Loucy (cell line): ENCODE measurements around the gene FRMD4A.

Experiments used
- H2AFZ ChIP-seq: fragments of 200-600 bp; sonication (generic); 2 replicates; pipeline ENCODE4 v1.6.0; 2016; ENCODE audit warnings: antibody characterized with exemption, mild to moderate bottlenecking, low read length, moderate library complexity
- H3F3A ChIP-seq: fragments of 200-600 bp; 2 replicates; pipeline ENCODE4 v1.6.0; 2016; ENCODE audit warnings: antibody characterized with exemption, low read depth, mild to moderate bottlenecking
- H3K27me3 ChIP-seq: fragments of 200-600 bp; sonication (generic); 2 replicates; pipeline ENCODE4 v1.6.1; 2014; ENCODE audit warnings: low read length, mild to moderate bottlenecking; ENCODE audit not compliant: insufficient read depth, poor library complexity, severe bottlenecking
- H3K36me3 ChIP-seq: fragments of 200-600 bp; sonication (generic); 2 replicates; pipeline ENCODE4 v1.6.1; 2016; ENCODE audit warnings: low read length; ENCODE audit not compliant: insufficient read depth
- H3K4me1 ChIP-seq: fragments of 200-600 bp; sonication (generic); 2 replicates; pipeline ENCODE4 v1.5.1; 2014; ENCODE audit warnings: low read length, mild to moderate bottlenecking; ENCODE audit not compliant: insufficient read depth, poor library complexity, severe bottlenecking
- H3K4me2 ChIP-seq: fragments of 200-600 bp; sonication (generic); 2 replicates; pipeline ENCODE4 v1.6.0; 2014; ENCODE audit warnings: antibody characterized with exemption, low read length, low read depth, mild to moderate bottlenecking; ENCODE audit not compliant: poor library complexity, severe bottlenecking
- H3K4me3 ChIP-seq: fragments of 200-600 bp; sonication (generic); 2 replicates; pipeline ENCODE4 v1.5.1; 2014; ENCODE audit warnings: low read length, mild to moderate bottlenecking, mixed read lengths; ENCODE audit not compliant: poor library complexity, severe bottlenecking
- H3K79me2 ChIP-seq: fragments of 200-600 bp; sonication (generic); 2 replicates; pipeline ENCODE4 v1.6.1; 2014; ENCODE audit warnings: low read length; ENCODE audit not compliant: insufficient read depth
- H3K9ac ChIP-seq: fragments of 200-600 bp; sonication (generic); 2 replicates; pipeline ENCODE4 v1.6.0; 2014; ENCODE audit warnings: mild to moderate bottlenecking, low read depth, low read length, moderate library complexity; ENCODE audit not compliant: poor library complexity, severe bottlenecking
- H3K9me2 ChIP-seq: fragments of 200-600 bp; sonication (generic); replicated peaks from 2 replicates; pipeline ENCODE4 v1.6.1; 2016; ENCODE audit warnings: low read depth, low read length, mixed read lengths
- H3K9me3 ChIP-seq: fragments of 200-600 bp; sonication (generic); 2 replicates; pipeline ENCODE4 v1.6.1; 2014; ENCODE audit warnings: mild to moderate bottlenecking, antibody characterized with exemption, low read length, low read depth; ENCODE audit not compliant: insufficient read depth
- H4K20me1 ChIP-seq: fragments of 200-600 bp; sonication (generic); 2 replicates; pipeline ENCODE4 v1.6.0; 2014; ENCODE audit warnings: antibody characterized with exemption, low read length, mild to moderate bottlenecking; ENCODE audit not compliant: insufficient read depth, poor library complexity, severe bottlenecking
- EZH2phosphoT487 ChIP-seq: fragments of 200-600 bp; IDR thresholded peaks from 2 replicates; pipeline ENCODE4 v1.6.1; 2018; ENCODE audit warnings: antibody characterized with exemption, mild to moderate bottlenecking, moderate library complexity, borderline replicate concordance
- TF ChIP-seq, protein P1 (sequence below): fragments of 200-600 bp; sonication (generic); conservative IDR thresholded peaks from 2 replicates; pipeline ENCODE4 v1.5.1; 2014; ENCODE audit warnings: mild to moderate bottlenecking, antibody characterized with exemption, low read length

Gene FRMD4A

DNA sequence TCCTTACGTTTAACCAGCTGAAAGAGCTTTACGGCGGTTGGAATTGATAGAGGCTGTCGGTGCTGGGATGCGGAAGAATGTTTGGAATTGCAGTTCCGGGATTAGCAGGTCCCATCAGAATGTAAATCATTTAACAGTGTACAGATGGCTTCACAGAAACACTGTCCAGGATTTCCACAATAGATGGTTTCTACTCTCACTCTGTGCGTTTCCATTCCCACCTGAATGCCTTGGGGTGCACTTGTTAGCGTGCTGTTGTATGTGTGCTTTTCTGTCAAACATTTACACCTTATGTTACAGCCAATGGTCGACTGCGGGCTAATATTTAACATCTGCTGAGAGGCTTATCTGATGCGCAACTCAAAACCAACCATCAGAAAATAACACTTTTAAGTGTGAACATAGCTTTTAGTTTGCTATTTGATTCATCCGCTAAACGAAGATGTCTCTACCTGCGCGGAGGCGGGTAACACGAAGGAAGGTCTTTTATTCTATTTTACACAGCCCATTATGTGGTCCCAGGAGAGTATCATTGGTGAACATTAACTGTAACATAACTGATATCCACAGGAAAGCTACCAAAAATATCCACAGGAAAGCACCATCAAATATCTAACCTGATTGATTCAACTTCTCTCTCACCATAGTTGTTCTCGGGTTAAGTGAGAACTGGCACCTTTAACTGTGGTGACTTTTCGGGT lies 564.9 kb downstream of the FRMD4A start:
- Histone ChIP-seq H2AFZ (no peak overlapping the region), H4K20me1 (no peaks in the 10 kb centered on the region), H3K4me3 (no peak overlapping the region), H3K4me1 (no peaks in the 10 kb centered on the region), H3K36me3 (no peaks in the 10 kb centered on the region), H3F3A (no peaks in the 10 kb centered on the region), H3K79me2 (no peaks in the 10 kb centered on the region), H3K9ac (no peak overlapping the region), H3K4me2 (no peak overlapping the region), H3K27me3 (no peaks in the 10 kb centered on the region), H3K9me2 (no peaks in the 10 kb centered on the region), H3K9me3 (no peaks in the 10 kb centered on the region)
- TF ChIP-seq, protein P1, sequence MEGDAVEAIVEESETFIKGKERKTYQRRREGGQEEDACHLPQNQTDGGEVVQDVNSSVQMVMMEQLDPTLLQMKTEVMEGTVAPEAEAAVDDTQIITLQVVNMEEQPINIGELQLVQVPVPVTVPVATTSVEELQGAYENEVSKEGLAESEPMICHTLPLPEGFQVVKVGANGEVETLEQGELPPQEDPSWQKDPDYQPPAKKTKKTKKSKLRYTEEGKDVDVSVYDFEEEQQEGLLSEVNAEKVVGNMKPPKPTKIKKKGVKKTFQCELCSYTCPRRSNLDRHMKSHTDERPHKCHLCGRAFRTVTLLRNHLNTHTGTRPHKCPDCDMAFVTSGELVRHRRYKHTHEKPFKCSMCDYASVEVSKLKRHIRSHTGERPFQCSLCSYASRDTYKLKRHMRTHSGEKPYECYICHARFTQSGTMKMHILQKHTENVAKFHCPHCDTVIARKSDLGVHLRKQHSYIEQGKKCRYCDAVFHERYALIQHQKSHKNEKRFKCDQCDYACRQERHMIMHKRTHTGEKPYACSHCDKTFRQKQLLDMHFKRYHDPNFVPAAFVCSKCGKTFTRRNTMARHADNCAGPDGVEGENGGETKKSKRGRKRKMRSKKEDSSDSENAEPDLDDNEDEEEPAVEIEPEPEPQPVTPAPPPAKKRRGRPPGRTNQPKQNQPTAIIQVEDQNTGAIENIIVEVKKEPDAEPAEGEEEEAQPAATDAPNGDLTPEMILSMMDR = no peak

DNA sequence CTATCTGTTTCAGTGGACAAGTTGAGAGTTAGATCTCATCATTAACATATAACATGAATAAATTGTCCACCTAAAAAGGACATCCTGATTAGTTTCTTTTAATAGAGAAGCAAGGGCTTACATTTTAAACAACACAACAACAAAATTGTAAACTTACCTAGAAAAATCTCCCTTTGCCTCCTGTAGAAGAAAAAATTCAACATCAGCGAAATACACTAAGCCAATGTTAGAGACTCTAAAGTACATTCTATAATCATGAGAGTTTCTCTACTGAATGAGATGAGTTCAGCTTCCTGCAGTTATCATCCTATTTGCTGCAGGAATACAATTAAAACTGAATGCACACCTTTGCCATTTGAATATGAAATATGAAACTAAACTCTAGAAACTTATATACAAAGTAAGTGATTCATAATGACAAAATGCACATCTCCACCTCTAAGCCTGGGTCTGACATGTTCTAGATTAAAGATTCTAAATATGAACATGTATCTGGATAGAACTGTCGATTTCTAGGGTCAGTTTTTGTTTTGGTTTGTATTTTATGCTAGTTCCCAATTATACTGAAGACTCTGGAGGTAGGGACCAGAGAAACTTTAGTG lies 569.1 kb downstream of the FRMD4A start:
- H3K9me2 ChIP-seq = no peaks in the 10 kb centered on the region
- H3K4me2 ChIP-seq = no peak overlapping the region
- no peak overlapping the region for H3K9ac ChIP-seq
- no peaks in the 10 kb centered on the region for H3K79me2 ChIP-seq
- H3K4me3 ChIP-seq = no peak overlapping the region
- H3K9me3 ChIP-seq = no peaks in the 10 kb centered on the region
- no peaks in the 10 kb centered on the region for H3F3A ChIP-seq
- TF ChIP-seq, protein P1 = no peak
- TF ChIP-seq EZH2phosphoT487 = no peak
- H3K4me1 ChIP-seq = peaks cover 16% of the 10 kb centered on the region
- no peaks in the 10 kb centered on the region for H3K36me3 ChIP-seq
- H3K27me3 ChIP-seq = no peaks in the 10 kb centered on the region
- H2AFZ ChIP-seq = no peak overlapping the region
- H4K20me1 ChIP-seq = no peaks in the 10 kb centered on the region

DNA sequence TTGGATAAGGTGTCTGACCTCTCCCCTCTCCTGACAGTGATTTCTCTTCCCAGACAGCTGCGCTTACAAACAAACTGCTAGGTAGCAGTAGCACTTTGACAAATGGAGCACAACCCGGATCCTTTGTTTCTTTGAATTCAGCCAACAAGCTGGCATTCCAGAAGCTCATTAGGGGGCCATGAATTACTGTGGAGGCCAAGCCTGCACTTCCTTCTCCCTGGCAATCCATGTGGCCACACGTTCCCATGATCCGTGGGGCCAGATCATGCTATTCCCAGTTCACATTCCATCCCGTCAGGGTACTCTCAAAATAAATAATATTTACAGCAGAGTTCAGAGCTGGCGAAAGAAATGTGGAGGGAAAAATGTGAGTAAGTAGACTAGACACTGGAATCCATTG lies 571.6 kb downstream of the FRMD4A start:
- Histone ChIP-seq H4K20me1 (no peaks in the 10 kb centered on the region), H3K79me2 (no peaks in the 10 kb centered on the region), H3K36me3 (no peaks in the 10 kb centered on the region), H3K4me3 (no peak overlapping the region), H3K4me2 (no peak overlapping the region), H3F3A (no peaks in the 10 kb centered on the region), H3K9ac (no peak overlapping the region), H3K9me3 (no peaks in the 10 kb centered on the region), H3K27me3 (no peaks in the 10 kb centered on the region), H3K4me1 (peaks cover 16% of the 10 kb centered on the region), H2AFZ (no peak overlapping the region), H3K9me2 (no peaks in the 10 kb centered on the region)
- TF ChIP-seq EZH2phosphoT487 = no peak
- TF ChIP-seq, protein P1 = no peak
